SU-DHL-6 (cell line): ENCODE measurements around the gene TCF4.

Source experiments
- H2AFZ ChIP-seq: fragments of 200-600 bp; sonication (generic); 2 replicates; pipeline ENCODE4 v1.6.1; 2014; ENCODE audit warnings: low read depth, mild to moderate bottlenecking, moderate library complexity, mixed read lengths, antibody characterized with exemption, low read length; ENCODE audit not compliant: severe bottlenecking
- H3F3A ChIP-seq: fragments of 200-600 bp; shearing (Covaris generic); 2 replicates; pipeline ENCODE4 v1.6.0; 2016; ENCODE audit warnings: antibody characterized with exemption, mild to moderate bottlenecking; ENCODE audit not compliant: insufficient read depth
- H3K27ac ChIP-seq: fragments of 200-600 bp; sonication (generic); 2 replicates; pipeline ENCODE4 v1.5.1; 2016; ENCODE audit warnings: low read depth, mild to moderate bottlenecking, low read length, moderate library complexity, mixed read lengths
- H3K27me3 ChIP-seq: fragments of 200-600 bp; sonication (generic), shearing (Covaris generic); 2 replicates; pipeline ENCODE4 v1.6.0; 2014; ENCODE audit warnings: mild to moderate bottlenecking, low read length
- H3K36me3 ChIP-seq: fragments of 200-600 bp; sonication (generic); 2 replicates; pipeline ENCODE4 v1.6.1; 2014; ENCODE audit warnings: mild to moderate bottlenecking, low read length, mixed read lengths
- H3K4me2 ChIP-seq: fragments of 300-600, 200-600 bp; shearing (Covaris generic), sonication (generic); 2 replicates; pipeline ENCODE4 v1.6.0; 2014; ENCODE audit warnings: low read length, low read depth, mild to moderate bottlenecking; ENCODE audit not compliant: poor library complexity, severe bottlenecking
- H3K4me3 ChIP-seq: fragments of 200-600 bp; sonication (generic); 2 replicates; pipeline ENCODE4 v1.5.1; 2014; ENCODE audit warnings: antibody characterized with exemption, low read length, mild to moderate bottlenecking, mixed read lengths; ENCODE audit not compliant: insufficient read depth, poor library complexity, severe bottlenecking
- H3K79me2 ChIP-seq: fragments of 200-600 bp; sonication (generic); 2 replicates; pipeline ENCODE4 v1.6.1; 2014; ENCODE audit warnings: mild to moderate bottlenecking, low read length, moderate library complexity; ENCODE audit not compliant: insufficient read depth
- H3K9ac ChIP-seq: fragments of 200-600 bp; sonication (generic); 2 replicates; pipeline ENCODE4 v1.7.0; 2014; ENCODE audit warnings: mild to moderate bottlenecking, low read length
- H3K9me2 ChIP-seq: fragments of 200-600 bp; sonication (generic); replicated peaks from 2 replicates; pipeline ENCODE4 v1.6.1; 2014; ENCODE audit warnings: low read length; ENCODE audit not compliant: insufficient read depth
- H3K9me3 ChIP-seq: fragments of 200-600 bp; sonication (generic); 2 replicates; pipeline ENCODE4 v1.6.1; 2014; ENCODE audit warnings: low read length, mixed read lengths; ENCODE audit not compliant: insufficient read depth
- H4K20me1 ChIP-seq: fragments of 200-600 bp; sonication (generic); 2 replicates; pipeline ENCODE4 v1.6.1; 2014; ENCODE audit warnings: low read depth, mild to moderate bottlenecking, antibody characterized with exemption, low read length, moderate library complexity, mixed read lengths
- CTCF ChIP-seq: fragments of 200-600 bp; sonication (generic); IDR thresholded peaks from one replicate; pipeline ENCODE4 v1.5.1; 2017; ENCODE audit warnings: antibody characterized with exemption, mild to moderate bottlenecking, low read length, moderate library complexity; ENCODE audit not compliant: insufficient read depth, poor library complexity, severe bottlenecking
- EZH2phosphoT487 ChIP-seq: fragments of 200-600 bp; sonication (generic), shearing (Covaris generic); conservative IDR thresholded peaks from 2 replicates; pipeline ENCODE4 v1.6.1; 2018; ENCODE audit warnings: mild to moderate bottlenecking, antibody characterized with exemption, low read length, moderate library complexity, mixed read lengths

The TCF4 gene

GRCh38 chr18:55179425-55179824 is 408.6 kb downstream of the TCF4 start:
- Histone ChIP-seq H3K79me2 (no peaks in the 10 kb centered on the region), H3K4me2 (no peak overlapping the region), H3K9me2 (no peaks in the 10 kb centered on the region), H3K9me3 (no peaks in the 10 kb centered on the region), H3K4me3 (no peak overlapping the region), H3K27me3 (no peaks in the 10 kb centered on the region), H3K36me3 (no peaks in the 10 kb centered on the region), H4K20me1 (no peaks in the 10 kb centered on the region), H3K9ac (no peak overlapping the region), H3F3A (no peaks in the 10 kb centered on the region), H2AFZ (no peak overlapping the region), H3K27ac (no peak overlapping the region)
- TF ChIP-seq CTCF (no peak), EZH2phosphoT487 (no peak)

- Histone ChIP-seq H3K27ac (no peak overlapping the region), H3K4me3 (no peak overlapping the region), H3K36me3 (no peaks in the 10 kb centered on the region), H3K9me3 (no peaks in the 10 kb centered on the region), H4K20me1 (no peaks in the 10 kb centered on the region), H3K27me3 (no peaks in the 10 kb centered on the region), H3K9ac (no peak overlapping the region), H3F3A (no peaks in the 10 kb centered on the region), H3K79me2 (no peaks in the 10 kb centered on the region), H3K9me2 (no peaks in the 10 kb centered on the region), H2AFZ (no peak overlapping the region), H3K4me2 (no peak overlapping the region)
- no peak for TF ChIP-seq CTCF
- TF ChIP-seq EZH2phosphoT487, result no peak
These were observed 414.7 kb downstream of the TCF4 start for GRCh38 chr18:55173291-55173690.
